Measurements from ENCODE around the gene PHYKPL. TPM values are rescaled to one million over a fixed set of nuclear protein-coding genes. Genes with fewer than 3 reads are reported as not detected.
A peak's percentile ranks its signal among the peaks of the same experiment; 100 is the strongest.

The PHYKPL gene
- total and polyA plus RNA-seq, 4 donors = 16.9 to 164 (median 80.2) TPM

DNA sequence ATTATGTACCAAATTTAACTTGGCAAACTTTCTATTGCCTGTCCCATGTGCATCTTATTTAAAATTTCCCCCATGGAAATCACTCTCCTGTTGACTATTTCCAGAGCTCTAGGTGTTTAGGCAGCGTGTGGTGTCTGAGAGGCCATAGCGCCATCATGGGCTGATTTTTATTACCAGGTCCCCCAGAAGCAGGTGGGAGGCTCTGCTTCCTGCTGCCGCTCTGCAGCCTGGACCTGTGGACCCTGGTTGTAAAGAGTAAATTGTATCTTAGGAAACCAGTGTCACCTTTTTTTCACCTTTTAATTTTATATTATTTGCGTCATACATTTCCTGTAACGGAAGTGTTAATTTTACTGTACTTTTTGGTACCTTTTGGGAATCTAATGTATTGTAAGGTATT is 21.9 kb downstream of the PHYKPL start:
- Histone ChIP-seq H3K4me3 (ENCODE audit: low read length in 2 of 2) (no peak overlapping the region), H3K27ac (ENCODE audit: low read depth in 1 of 2, low read length in 2 of 2) (no peak overlapping the region), H3K36me3 (ENCODE audit: control insufficient read depth in 1 of 2, insufficient read depth in 2 of 2, low read length in 1 of 2) (peaks cover 3 to 24% of the 10 kb centered on the region in 2 donors), H3K4me1 (ENCODE audit: control insufficient read depth in 1 of 2, insufficient read depth in 2 of 2, low read length in 2 of 2) (peaks cover 3 to 5% of the 10 kb centered on the region in 2 donors), H3K27me3 (ENCODE audit: control insufficient read depth in 1 of 2, insufficient read depth in 2 of 2, low read length in 1 of 2) (no peaks in the 10 kb centered on the region), H3K9me3 (ENCODE audit: control insufficient read depth, low read length) (no peaks in the 10 kb centered on the region)
- DNase-seq (no peak), ATAC-seq (ENCODE audit: low FRiP score) (no peak)
- intact Hi-C loops (cut with DNase I) = no loop called here
- 89 to 91% methylated on average over 5 of the region's 5 CpGs for WGBS, 2 donors

DNA sequence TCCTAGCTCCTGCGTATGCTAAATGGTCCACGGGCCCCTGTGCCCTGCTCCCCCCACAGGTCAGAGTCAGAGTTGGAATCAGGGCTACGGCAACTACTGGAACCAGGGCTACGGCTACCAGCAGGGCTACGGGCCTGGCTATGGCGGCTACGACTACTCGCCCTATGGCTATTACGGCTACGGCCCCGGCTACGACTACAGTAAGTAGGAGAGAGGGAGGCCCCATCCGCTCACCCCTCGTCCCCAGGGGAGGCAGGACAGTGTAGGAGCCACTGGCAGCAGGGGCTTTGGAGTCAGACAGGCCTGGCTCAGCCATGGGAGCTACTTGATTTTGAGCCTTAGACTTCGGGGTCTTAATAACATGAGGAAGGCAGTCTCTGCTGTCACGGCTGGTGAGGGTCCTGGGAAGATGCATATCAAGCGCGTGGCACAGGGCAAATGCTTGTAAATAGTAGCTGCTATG is 22.5 kb downstream of the PHYKPL start:
- 88% methylated on average over 18 of the region's 18 CpGs for WGBS, 2 donors
- Histone ChIP-seq H3K36me3 (ENCODE audit: control insufficient read depth in 1 of 2, insufficient read depth in 2 of 2, low read length in 1 of 2) (peaks cover 3 to 24% of the 10 kb centered on the region in 2 donors), H3K4me1 (ENCODE audit: control insufficient read depth in 1 of 2, insufficient read depth in 2 of 2, low read length in 2 of 2) (peaks cover 3 to 6% of the 10 kb centered on the region in 2 donors), H3K9me3 (ENCODE audit: control insufficient read depth, low read length) (no peaks in the 10 kb centered on the region), H3K4me3 (ENCODE audit: low read length in 2 of 2) (no peak overlapping the region), H3K27ac (ENCODE audit: low read depth in 1 of 2, low read length in 2 of 2) (no peak overlapping the region), H3K27me3 (ENCODE audit: control insufficient read depth in 1 of 2, insufficient read depth in 2 of 2, low read length in 1 of 2) (no peaks in the 10 kb centered on the region)
- intact Hi-C loops (cut with DNase I) = no loop called here
- DNase-seq (peak in 1 of 2 donors; percentile 73), ATAC-seq (ENCODE audit: low FRiP score) (no peak)

DNA sequence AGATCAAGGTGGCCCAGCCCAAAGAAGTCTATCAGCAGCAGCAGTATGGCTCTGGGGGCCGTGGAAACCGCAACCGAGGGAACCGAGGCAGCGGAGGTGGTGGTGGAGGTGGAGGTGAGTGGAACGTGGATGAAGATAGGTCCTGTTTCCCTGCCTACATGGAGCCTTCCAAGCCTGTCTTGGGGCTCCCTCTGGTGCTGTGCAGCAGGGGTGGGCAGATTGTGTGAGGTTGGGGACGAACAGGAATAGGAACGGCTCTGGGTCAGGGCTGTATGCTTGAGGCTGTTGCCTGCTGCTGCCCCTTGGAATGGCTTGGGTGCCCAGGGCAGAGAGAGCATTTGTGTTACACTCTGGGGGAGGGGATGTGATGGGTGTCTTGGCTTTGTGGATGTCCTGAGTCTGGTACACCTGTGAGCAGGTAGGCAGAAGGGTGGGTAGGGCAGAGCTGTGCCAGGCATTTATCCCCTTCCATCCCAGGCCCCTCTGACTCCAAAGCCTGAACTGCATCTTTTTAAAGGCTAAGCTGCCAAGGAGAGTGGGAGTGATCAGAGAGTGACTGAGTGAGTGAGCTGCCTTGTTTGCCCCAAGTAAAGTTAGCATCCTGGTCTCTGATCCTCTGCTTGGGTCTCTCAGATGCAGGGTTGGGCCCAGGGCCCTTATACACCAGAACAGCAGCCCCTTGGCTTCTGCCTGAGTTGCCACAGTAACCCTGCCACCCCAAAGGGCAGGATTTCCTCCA is 23.1 kb downstream of the PHYKPL start:
- DNase-seq = peak in 1 of 2 donors; percentile 57
- Histone ChIP-seq H3K4me1 (ENCODE audit: control insufficient read depth in 1 of 2, insufficient read depth in 2 of 2, low read length in 2 of 2) (peaks cover 3 to 6% of the 10 kb centered on the region in 2 donors), H3K9me3 (ENCODE audit: control insufficient read depth, low read length) (no peaks in the 10 kb centered on the region), H3K36me3 (ENCODE audit: control insufficient read depth in 1 of 2, insufficient read depth in 2 of 2, low read length in 1 of 2) (peaks cover 3 to 24% of the 10 kb centered on the region in 2 donors), H3K27ac (ENCODE audit: low read depth in 1 of 2, low read length in 2 of 2) (no peak overlapping the region), H3K4me3 (ENCODE audit: low read length in 2 of 2) (no peak overlapping the region), H3K27me3 (ENCODE audit: control insufficient read depth in 1 of 2, insufficient read depth in 2 of 2, low read length in 1 of 2) (no peaks in the 10 kb centered on the region)
- 82 to 89% methylated on average over 8 of the region's 8 CpGs for WGBS, 2 donors
- ATAC-seq (ENCODE audit: low FRiP score) = no peak
- intact Hi-C loops (cut with DNase I) = loop anchor here in 1 of 2 donors (5.0 kb wide), 1 partner anchor 57 kb away; the partner anchor contains the start of gene NHP2

DNA sequence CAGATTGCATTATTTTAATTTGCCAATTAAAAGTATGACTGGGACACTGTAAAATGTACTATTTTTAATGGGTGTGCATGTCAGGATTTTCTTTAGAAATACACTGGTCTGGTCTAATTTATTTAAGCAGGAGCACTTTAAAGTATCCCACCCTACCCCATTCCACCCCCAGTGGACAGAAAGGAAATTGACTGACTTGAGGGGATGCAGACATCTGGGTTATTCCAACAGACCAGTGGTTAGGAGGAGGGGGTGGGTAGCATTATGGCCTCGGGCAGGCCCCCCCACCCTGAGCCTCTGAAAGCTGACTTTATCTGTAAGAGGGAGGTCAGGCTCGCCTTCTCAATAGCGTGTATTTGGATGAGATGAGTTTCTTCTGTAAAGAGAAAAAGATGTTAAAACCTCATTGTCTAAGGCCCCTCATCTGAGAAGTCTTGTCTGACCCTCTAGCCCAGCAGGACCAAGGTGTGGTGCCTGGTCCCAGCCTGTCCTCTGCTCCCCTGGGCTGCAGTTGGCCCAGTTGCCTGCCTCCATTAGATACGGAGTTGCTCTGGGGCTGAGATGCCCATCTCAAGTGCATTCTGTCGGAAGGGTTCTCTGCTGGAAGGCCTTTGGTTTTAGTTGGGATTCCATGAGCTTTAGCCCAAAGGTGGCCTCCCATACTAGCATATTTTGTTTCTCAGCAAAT is 23.9 kb downstream of the PHYKPL start:
- DNase-seq (no peak), ATAC-seq (ENCODE audit: low FRiP score) (no peak)
- peaks cover 0 to 1% of the 10 kb centered on the region in 2 donors for H3K27me3 ChIP-seq (ENCODE audit: control insufficient read depth in 1 of 2, insufficient read depth in 2 of 2, low read length in 1 of 2)
- no peaks in the 10 kb centered on the region for H3K9me3 ChIP-seq (ENCODE audit: control insufficient read depth, low read length)
- no peak overlapping the region for H3K4me3 ChIP-seq (ENCODE audit: low read length in 2 of 2)
- intact Hi-C loops (cut with DNase I) = loop anchor here in 1 of 2 donors (5.0 kb wide), 1 partner anchor 56 kb away; the partner anchor contains the start of gene NHP2
- H3K4me1 ChIP-seq (ENCODE audit: control insufficient read depth in 1 of 2, insufficient read depth in 2 of 2, low read length in 2 of 2) = peaks cover 3 to 6% of the 10 kb centered on the region in 2 donors
- H3K36me3 ChIP-seq (ENCODE audit: control insufficient read depth in 1 of 2, insufficient read depth in 2 of 2, low read length in 1 of 2) = peaks cover 3 to 22% of the 10 kb centered on the region in 2 donors
- H3K27ac ChIP-seq (ENCODE audit: low read depth in 1 of 2, low read length in 2 of 2) = no peak overlapping the region
- WGBS, 2 donors = 66 to 68% methylated on average over 5 of the region's 5 CpGs

DNA sequence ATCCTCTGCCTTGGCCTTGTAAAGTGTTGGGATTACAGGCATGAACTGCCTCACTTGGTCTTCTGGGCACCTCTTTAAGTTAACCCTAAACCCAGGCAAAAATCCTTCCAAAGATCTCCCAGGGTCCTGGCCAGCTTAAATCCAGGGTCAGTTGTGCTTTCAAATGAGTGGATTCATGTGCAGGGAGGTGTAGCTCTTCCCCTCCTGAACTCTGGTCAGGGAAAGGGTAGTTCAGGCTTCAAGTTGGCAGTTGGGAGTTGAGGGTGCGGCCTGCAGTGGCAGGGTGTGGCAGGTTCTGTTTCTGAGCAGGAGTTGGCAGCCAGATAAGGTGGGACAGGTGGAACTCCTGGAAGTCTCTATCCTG is 24.7 kb downstream of the PHYKPL start:
- Histone ChIP-seq H3K4me1 (ENCODE audit: control insufficient read depth in 1 of 2, insufficient read depth in 2 of 2, low read length in 2 of 2) (peaks cover 3 to 6% of the 10 kb centered on the region in 2 donors), H3K36me3 (ENCODE audit: control insufficient read depth in 1 of 2, insufficient read depth in 2 of 2, low read length in 1 of 2) (peaks cover 3 to 21% of the 10 kb centered on the region in 2 donors), H3K27me3 (ENCODE audit: control insufficient read depth in 1 of 2, insufficient read depth in 2 of 2, low read length in 1 of 2) (peaks cover 0 to 1% of the 10 kb centered on the region in 2 donors), H3K27ac (ENCODE audit: low read depth in 1 of 2, low read length in 2 of 2) (no peak overlapping the region), H3K4me3 (ENCODE audit: low read length in 2 of 2) (no peak overlapping the region), H3K9me3 (ENCODE audit: control insufficient read depth, low read length) (no peaks in the 10 kb centered on the region)
- peak in 1 of 2 donors; percentile 62 for DNase-seq
- intact Hi-C loops (cut with DNase I) = loop anchor here in 1 of 2 donors (5.0 kb wide), 1 partner anchor 56 kb away; the partner anchor contains the start of gene NHP2
- ATAC-seq (ENCODE audit: low FRiP score) = no peak
- WGBS, 2 donors = 92 to 93% methylated on average over 1 of the region's 1 CpG

DNA sequence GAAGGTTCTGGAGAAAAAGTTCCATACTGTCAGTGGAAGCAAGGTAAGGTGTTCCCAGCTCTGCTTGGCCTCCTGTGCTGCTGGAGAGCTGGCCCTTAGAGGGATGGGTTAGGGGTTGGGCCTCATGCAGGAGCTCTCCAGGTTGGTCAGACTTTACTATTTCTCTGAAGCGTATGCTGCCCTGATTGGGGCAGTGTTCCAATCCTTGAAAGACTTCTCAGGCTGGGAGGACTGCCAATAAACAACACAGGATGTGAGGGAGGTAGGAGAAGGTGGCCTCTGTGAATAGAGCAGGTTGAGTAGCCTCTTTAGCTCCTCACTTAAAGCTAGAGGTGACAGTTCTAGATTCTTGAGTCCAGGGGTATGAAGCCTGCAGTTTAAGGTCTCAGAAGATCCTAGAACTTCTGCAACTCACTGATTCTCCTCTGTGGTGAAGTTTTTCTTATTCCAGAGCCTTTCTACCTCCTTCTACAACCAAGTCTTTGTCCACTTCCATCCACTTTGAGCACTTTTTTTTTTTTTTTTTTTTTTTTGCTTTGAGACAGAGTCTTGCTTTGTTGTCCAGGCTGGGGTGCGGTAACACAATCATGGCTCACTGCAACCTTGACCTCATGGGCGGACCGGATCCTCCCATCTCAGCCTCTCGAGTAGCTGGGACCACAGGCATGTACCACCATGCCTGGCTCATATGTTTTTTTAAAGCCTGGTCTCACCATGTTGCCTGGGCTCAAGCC is 25.3 kb downstream of the PHYKPL start:
- H3K9me3 ChIP-seq (ENCODE audit: control insufficient read depth, low read length) = no peaks in the 10 kb centered on the region
- intact Hi-C loops (cut with DNase I) = loop anchor here in 1 of 2 donors (5.0 kb wide), 1 partner anchor 55 kb away; the partner anchor contains the start of gene NHP2
- H3K36me3 ChIP-seq (ENCODE audit: control insufficient read depth in 1 of 2, insufficient read depth in 2 of 2, low read length in 1 of 2) = peaks cover 3 to 19% of the 10 kb centered on the region in 2 donors
- ATAC-seq (ENCODE audit: low FRiP score) (no peak), DNase-seq (peak in 1 of 2 donors; percentile 48)
- 70 to 72% methylated on average over 5 of the region's 5 CpGs for WGBS, 2 donors
- no peak overlapping the region for H3K4me3 ChIP-seq (ENCODE audit: low read length in 2 of 2)
- peaks cover 3 to 6% of the 10 kb centered on the region in 2 donors for H3K4me1 ChIP-seq (ENCODE audit: control insufficient read depth in 1 of 2, insufficient read depth in 2 of 2, low read length in 2 of 2)
- H3K27me3 ChIP-seq (ENCODE audit: control insufficient read depth in 1 of 2, insufficient read depth in 2 of 2, low read length in 1 of 2) = peaks cover 0 to 1% of the 10 kb centered on the region in 2 donors
- no peak overlapping the region for H3K27ac ChIP-seq (ENCODE audit: low read depth in 1 of 2, low read length in 2 of 2)

DNA sequence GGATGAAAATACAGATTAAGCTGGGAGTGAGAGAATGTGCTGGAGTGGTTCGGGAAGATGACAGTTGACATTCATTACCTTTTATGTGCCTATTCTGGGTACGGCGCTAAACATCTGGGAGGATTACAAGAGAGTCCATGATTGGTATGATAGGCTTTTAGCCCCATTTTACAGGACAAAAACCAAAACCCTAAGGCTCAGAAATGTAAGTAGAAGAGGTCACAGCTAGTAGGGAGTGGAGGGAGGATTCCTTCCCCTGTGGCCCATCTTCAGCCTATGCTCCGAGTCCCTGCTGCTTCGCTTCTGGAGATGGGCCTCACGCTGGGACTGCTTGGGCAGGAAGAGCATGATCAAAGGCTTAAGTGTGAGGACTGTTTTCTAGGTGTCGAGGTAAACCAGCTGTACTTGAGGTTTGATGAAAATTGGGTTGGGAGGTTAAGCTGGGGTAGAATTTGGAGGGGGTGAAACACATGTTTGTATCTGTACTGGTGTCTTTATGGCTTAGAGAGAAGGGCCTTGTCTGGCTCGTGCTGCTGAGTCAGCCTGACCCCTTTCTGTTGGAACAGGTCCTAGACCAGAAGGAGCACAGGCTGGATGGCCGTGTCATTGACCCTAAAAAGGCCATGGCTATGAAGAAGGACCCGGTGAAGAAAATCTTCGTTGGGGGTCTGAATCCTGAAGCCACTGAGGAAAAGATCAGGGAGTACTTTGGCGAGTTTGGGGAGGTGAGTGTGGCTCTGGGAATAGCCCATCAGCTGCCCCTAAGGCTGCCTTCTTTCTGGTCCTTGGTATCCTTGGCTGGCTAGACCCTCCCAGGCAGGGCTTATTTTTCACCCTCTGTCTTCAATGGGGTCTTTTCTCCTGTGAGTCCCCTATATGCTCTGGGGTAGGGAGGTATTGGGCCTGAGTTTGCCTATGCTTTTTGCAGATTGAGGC is 26.2 kb downstream of the PHYKPL start:
- intact Hi-C loops (cut with DNase I) = loop anchor here in 1 of 2 donors (5.0 kb wide), 1 partner anchor 54 kb away; the partner anchor contains the start of gene NHP2
- WGBS, 2 donors = 47 to 48% methylated on average over 12 of the region's 12 CpGs
- Histone ChIP-seq H3K4me3 (ENCODE audit: low read length in 2 of 2) (peak overlapping the region in 1 of 2 donors; percentile 96), H3K4me1 (ENCODE audit: control insufficient read depth in 1 of 2, insufficient read depth in 2 of 2, low read length in 2 of 2) (peaks cover 3 to 6% of the 10 kb centered on the region in 2 donors), H3K36me3 (ENCODE audit: control insufficient read depth in 1 of 2, insufficient read depth in 2 of 2, low read length in 1 of 2) (peaks cover 3 to 19% of the 10 kb centered on the region in 2 donors), H3K9me3 (ENCODE audit: control insufficient read depth, low read length) (no peaks in the 10 kb centered on the region), H3K27ac (ENCODE audit: low read depth in 1 of 2, low read length in 2 of 2) (no peak overlapping the region), H3K27me3 (ENCODE audit: control insufficient read depth in 1 of 2, insufficient read depth in 2 of 2, low read length in 1 of 2) (peaks cover 0 to 1% of the 10 kb centered on the region in 2 donors)
- DNase-seq (no peak), ATAC-seq (ENCODE audit: low FRiP score) (no peak)
